DND-41 (cell line): Measurements from ENCODE around the gene GAB1.

Source experiments
- CTCF ChIP-seq: IDR thresholded peaks from 2 replicates; pipeline ENCODE4 v1.5.1; 2012; ENCODE audit warnings: borderline replicate concordance, low read length, moderate library complexity, mild to moderate bottlenecking; ENCODE audit not compliant: poor library complexity, severe bottlenecking; ENCODE audit errors: extremely low read depth
- EZH2 ChIP-seq: IDR thresholded peaks from 3 replicates; pipeline ENCODE4 v1.6.1; 2012; ENCODE audit warnings: borderline replicate concordance, low read depth, mild to moderate bottlenecking, moderate library complexity, low read length, inconsistent platforms; ENCODE audit not compliant: severe bottlenecking

- TF ChIP-seq CTCF (no peak), EZH2 (no peak)
Measured at GRCh38 chr4:143351774-143352451, 15.2 kb downstream of the GAB1 start.
